Neural cell (in vitro differentiated cells): Measurements from ENCODE around the gene LRRC74A. TPM values are rescaled to one million over a fixed set of nuclear protein-coding genes. Genes with fewer than 3 reads are reported as not detected.

Experiments
- H2AFZ ChIP-seq: fragments of 200-600, 300-800 bp; sonication (generic), shearing (Covaris generic); 2 replicates; pipeline ENCODE4 v1.6.0; 2014; ENCODE audit warnings: low read depth, mild to moderate bottlenecking, antibody characterized with exemption, low read length, moderate library complexity
- H3F3A ChIP-seq: fragments of 200-600 bp; shearing (Covaris generic); 2 replicates; pipeline ENCODE4 v1.6.1; 2016; ENCODE audit warnings: mild to moderate bottlenecking, moderate library complexity, mixed read lengths, antibody characterized with exemption, low read length; ENCODE audit not compliant: insufficient read depth, poor library complexity, severe bottlenecking
- H3K27ac ChIP-seq: fragments of 200-600, 300-800 bp; sonication (generic), shearing (Covaris generic); 2 replicates; pipeline ENCODE4 v1.5.1; 2014; ENCODE audit warnings: mild to moderate bottlenecking, low read length, moderate library complexity
- H3K27me3 ChIP-seq: fragments of 300-800, 200-600 bp; sonication (generic), shearing (Covaris generic); 2 replicates; pipeline ENCODE4 v1.6.0; 2014; ENCODE audit warnings: mild to moderate bottlenecking, low read depth, low read length, moderate library complexity; ENCODE audit not compliant: insufficient read depth
- H3K36me3 ChIP-seq: fragments of 300-800, 200-600 bp; sonication (generic), shearing (Covaris generic); 2 replicates; pipeline ENCODE4 v1.5.1; 2014; ENCODE audit warnings: mild to moderate bottlenecking, antibody characterized with exemption, low read length, moderate library complexity; ENCODE audit not compliant: insufficient read depth
- H3K4me2 ChIP-seq: fragments of 300-800, 200-600 bp; sonication (generic), shearing (Covaris generic); 2 replicates; pipeline ENCODE4 v1.6.0; 2014; ENCODE audit warnings: mild to moderate bottlenecking, low read length
- H3K4me3 ChIP-seq: fragments of 300-800, 200-600 bp; sonication (generic), shearing (Covaris generic); 2 replicates; pipeline ENCODE4 v1.5.1; 2014; ENCODE audit warnings: mild to moderate bottlenecking, low read length, moderate library complexity
- H3K79me2 ChIP-seq: fragments of 200-600 bp; shearing (Covaris generic); replicated peaks from 2 replicates; pipeline ENCODE4 v1.6.0; 2014; ENCODE audit warnings: mild to moderate bottlenecking, low read length, moderate library complexity; ENCODE audit not compliant: insufficient read depth
- H3K9ac ChIP-seq: fragments of 300-800, 200-600 bp; sonication (generic), shearing (Covaris generic); 2 replicates; pipeline ENCODE4 v1.6.1; 2016; ENCODE audit warnings: mild to moderate bottlenecking, low read length, mixed read lengths
- H3K9me2 ChIP-seq: fragments of 200-600 bp; shearing (Covaris generic); 2 replicates; pipeline ENCODE4 v1.6.1; 2016; ENCODE audit warnings: mild to moderate bottlenecking, low read length, mixed read lengths; ENCODE audit not compliant: insufficient read depth
- H3K9me3 ChIP-seq: fragments of 200-600, 300-800 bp; sonication (generic), shearing (Covaris generic); 2 replicates; pipeline ENCODE4 v1.6.1; 2016; ENCODE audit warnings: mild to moderate bottlenecking, mixed run types, low read length, moderate library complexity, mixed read lengths
- H4K20me1 ChIP-seq: fragments of 200-600 bp; shearing (Covaris generic); 2 replicates; pipeline ENCODE4 v1.6.1; 2016; ENCODE audit warnings: mild to moderate bottlenecking, mixed run types; ENCODE audit not compliant: insufficient read depth
- EP300 ChIP-seq: fragments of 450-650 bp; conservative IDR thresholded peaks from 2 replicates; pipeline ENCODE4 v1.6.1; 2014; ENCODE audit warnings: antibody characterized with exemption, mild to moderate bottlenecking, moderate library complexity; ENCODE audit not compliant: poor library complexity, severe bottlenecking
- EZH2 ChIP-seq: fragments of 200-600, 300-800 bp; shearing (Covaris generic), sonication (generic); IDR thresholded peaks from 2 replicates; pipeline ENCODE4 v1.6.1; 2014; ENCODE audit warnings: antibody characterized with exemption, low read length, borderline replicate concordance, mild to moderate bottlenecking; ENCODE audit not compliant: insufficient read depth, poor library complexity, severe bottlenecking
- MXI1 ChIP-seq: fragments of 450-650 bp; conservative IDR thresholded peaks from 2 replicates; pipeline ENCODE4 v1.6.1; 2014; ENCODE audit warnings: antibody characterized with exemption, mild to moderate bottlenecking; ENCODE audit not compliant: poor library complexity, severe bottlenecking
- POLR2AphosphoS5 ChIP-seq: IDR thresholded peaks from 2 replicates; pipeline ENCODE4 v1.6.1; 2012
- RAD21 ChIP-seq: fragments of 450-650 bp; conservative IDR thresholded peaks from 2 replicates; pipeline ENCODE4 v1.6.1; 2014; ENCODE audit warnings: antibody characterized with exemption, mild to moderate bottlenecking, moderate library complexity
- SMC3 ChIP-seq: fragments of 450-650 bp; conservative IDR thresholded peaks from 2 replicates; pipeline ENCODE4 v1.6.1; 2014; ENCODE audit warnings: antibody characterized with exemption, mild to moderate bottlenecking, moderate library complexity; ENCODE audit not compliant: poor library complexity
- TAF1 ChIP-seq: IDR thresholded peaks from 2 replicates; pipeline ENCODE4 v1.6.1; 2012; ENCODE audit warnings: low read depth
- polyA plus RNA-seq: library from polyadenylated mRNA; depleted of rRNA; stranded (reverse); fragments of >200 nt; gene quantifications from 2 replicates; pipeline ENCODE4 v1.2.3, GENCODE V29; 2014
- TF ChIP-seq, protein P1 (sequence below): fragments of 450-650 bp; IDR thresholded peaks from 2 replicates; pipeline ENCODE4 v1.5.1; 2014; ENCODE audit warnings: antibody characterized with exemption, mild to moderate bottlenecking, moderate library complexity; ENCODE audit not compliant: poor library complexity, severe bottlenecking
- TF ChIP-seq, protein P2 (sequence below): IDR thresholded peaks from 2 replicates; pipeline ENCODE4 v1.6.1; 2012; ENCODE audit warnings: borderline replicate concordance

Gene LRRC74A
- polyA plus RNA-seq, 1 donor from 2014 or later: not detected

DNA sequence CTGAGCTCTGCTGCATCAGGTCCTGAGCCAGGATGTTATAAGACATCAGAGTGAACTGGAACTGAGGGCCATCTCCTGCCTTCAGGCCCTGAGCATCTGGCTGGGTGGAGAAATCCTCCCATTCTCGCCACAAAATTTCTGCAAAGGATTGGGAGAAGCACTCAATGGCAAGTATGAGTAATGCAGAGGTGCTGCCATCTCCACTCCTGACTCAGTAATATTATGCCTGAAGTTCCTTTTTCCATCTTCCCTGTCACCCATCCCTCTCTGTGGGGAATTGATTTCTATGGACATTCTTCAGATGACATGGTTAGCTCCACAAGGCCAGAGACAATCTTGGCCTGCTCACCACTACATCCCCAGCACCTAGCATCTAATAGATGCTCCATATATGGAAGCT, 18.2 kb upstream of the LRRC74A start:
- Histone ChIP-seq H3K9ac (no peak overlapping the region), H4K20me1 (no peaks in the 10 kb centered on the region), H3K4me3 (no peak overlapping the region), H3K79me2 (no peaks in the 10 kb centered on the region), H3K27ac (no peak overlapping the region), H3K9me3 (no peaks in the 10 kb centered on the region), H2AFZ (no peak overlapping the region), H3F3A (no peaks in the 10 kb centered on the region), H3K9me2 (no peaks in the 10 kb centered on the region), H3K36me3 (peaks cover 8% of the 10 kb centered on the region), H3K27me3 (no peaks in the 10 kb centered on the region), H3K4me2 (no peak overlapping the region)
- TF ChIP-seq, protein P1, sequence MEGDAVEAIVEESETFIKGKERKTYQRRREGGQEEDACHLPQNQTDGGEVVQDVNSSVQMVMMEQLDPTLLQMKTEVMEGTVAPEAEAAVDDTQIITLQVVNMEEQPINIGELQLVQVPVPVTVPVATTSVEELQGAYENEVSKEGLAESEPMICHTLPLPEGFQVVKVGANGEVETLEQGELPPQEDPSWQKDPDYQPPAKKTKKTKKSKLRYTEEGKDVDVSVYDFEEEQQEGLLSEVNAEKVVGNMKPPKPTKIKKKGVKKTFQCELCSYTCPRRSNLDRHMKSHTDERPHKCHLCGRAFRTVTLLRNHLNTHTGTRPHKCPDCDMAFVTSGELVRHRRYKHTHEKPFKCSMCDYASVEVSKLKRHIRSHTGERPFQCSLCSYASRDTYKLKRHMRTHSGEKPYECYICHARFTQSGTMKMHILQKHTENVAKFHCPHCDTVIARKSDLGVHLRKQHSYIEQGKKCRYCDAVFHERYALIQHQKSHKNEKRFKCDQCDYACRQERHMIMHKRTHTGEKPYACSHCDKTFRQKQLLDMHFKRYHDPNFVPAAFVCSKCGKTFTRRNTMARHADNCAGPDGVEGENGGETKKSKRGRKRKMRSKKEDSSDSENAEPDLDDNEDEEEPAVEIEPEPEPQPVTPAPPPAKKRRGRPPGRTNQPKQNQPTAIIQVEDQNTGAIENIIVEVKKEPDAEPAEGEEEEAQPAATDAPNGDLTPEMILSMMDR: no peak
- no peak for TF ChIP-seq EZH2
- TF ChIP-seq, protein P2, sequence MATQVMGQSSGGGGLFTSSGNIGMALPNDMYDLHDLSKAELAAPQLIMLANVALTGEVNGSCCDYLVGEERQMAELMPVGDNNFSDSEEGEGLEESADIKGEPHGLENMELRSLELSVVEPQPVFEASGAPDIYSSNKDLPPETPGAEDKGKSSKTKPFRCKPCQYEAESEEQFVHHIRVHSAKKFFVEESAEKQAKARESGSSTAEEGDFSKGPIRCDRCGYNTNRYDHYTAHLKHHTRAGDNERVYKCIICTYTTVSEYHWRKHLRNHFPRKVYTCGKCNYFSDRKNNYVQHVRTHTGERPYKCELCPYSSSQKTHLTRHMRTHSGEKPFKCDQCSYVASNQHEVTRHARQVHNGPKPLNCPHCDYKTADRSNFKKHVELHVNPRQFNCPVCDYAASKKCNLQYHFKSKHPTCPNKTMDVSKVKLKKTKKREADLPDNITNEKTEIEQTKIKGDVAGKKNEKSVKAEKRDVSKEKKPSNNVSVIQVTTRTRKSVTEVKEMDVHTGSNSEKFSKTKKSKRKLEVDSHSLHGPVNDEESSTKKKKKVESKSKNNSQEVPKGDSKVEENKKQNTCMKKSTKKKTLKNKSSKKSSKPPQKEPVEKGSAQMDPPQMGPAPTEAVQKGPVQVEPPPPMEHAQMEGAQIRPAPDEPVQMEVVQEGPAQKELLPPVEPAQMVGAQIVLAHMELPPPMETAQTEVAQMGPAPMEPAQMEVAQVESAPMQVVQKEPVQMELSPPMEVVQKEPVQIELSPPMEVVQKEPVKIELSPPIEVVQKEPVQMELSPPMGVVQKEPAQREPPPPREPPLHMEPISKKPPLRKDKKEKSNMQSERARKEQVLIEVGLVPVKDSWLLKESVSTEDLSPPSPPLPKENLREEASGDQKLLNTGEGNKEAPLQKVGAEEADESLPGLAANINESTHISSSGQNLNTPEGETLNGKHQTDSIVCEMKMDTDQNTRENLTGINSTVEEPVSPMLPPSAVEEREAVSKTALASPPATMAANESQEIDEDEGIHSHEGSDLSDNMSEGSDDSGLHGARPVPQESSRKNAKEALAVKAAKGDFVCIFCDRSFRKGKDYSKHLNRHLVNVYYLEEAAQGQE: no peak
- TF ChIP-seq RAD21: no peak
- no peak for TF ChIP-seq MXI1
- TF ChIP-seq POLR2AphosphoS5: no peak
- TF ChIP-seq TAF1: no peak
- no peak for TF ChIP-seq SMC3
- TF ChIP-seq EP300: no peak

DNA sequence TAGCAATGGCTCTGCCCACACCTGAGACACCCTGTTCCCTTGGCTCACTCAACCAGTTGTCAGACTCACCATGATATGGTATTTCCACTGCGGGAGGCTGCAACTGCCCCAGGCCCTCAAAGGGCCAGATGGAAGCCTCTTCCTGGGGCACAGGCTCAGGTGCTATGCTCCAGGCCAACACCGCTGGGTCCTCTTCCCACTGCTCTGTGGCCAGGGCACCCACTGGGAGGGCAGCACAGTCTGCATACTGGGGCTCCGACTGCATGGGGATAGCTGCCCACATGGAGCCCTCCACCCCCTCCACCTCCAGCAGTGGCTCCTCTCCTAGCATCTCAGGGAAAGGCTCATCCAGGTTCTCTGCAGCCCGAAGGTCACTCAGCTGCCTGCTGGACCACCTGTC, 17.2 kb upstream of the LRRC74A start:
- Histone ChIP-seq H3K27me3 (no peaks in the 10 kb centered on the region), H2AFZ (no peak overlapping the region), H3K27ac (no peak overlapping the region), H3F3A (no peaks in the 10 kb centered on the region), H3K79me2 (no peaks in the 10 kb centered on the region), H3K4me3 (no peak overlapping the region), H3K4me2 (no peak overlapping the region), H3K9me3 (no peaks in the 10 kb centered on the region), H3K9ac (no peak overlapping the region), H3K36me3 (no peaks in the 10 kb centered on the region), H4K20me1 (no peaks in the 10 kb centered on the region), H3K9me2 (no peaks in the 10 kb centered on the region)
- TF ChIP-seq EZH2 (no peak), SMC3 (no peak), TAF1 (no peak), EP300 (no peak), POLR2AphosphoS5 (no peak), RAD21 (no peak), MXI1 (no peak)
- TF ChIP-seq, protein P2: no peak
- TF ChIP-seq, protein P1: no peak
